Measurements from ENCODE around the gene RAB7A.

RAB7A gene

DNA sequence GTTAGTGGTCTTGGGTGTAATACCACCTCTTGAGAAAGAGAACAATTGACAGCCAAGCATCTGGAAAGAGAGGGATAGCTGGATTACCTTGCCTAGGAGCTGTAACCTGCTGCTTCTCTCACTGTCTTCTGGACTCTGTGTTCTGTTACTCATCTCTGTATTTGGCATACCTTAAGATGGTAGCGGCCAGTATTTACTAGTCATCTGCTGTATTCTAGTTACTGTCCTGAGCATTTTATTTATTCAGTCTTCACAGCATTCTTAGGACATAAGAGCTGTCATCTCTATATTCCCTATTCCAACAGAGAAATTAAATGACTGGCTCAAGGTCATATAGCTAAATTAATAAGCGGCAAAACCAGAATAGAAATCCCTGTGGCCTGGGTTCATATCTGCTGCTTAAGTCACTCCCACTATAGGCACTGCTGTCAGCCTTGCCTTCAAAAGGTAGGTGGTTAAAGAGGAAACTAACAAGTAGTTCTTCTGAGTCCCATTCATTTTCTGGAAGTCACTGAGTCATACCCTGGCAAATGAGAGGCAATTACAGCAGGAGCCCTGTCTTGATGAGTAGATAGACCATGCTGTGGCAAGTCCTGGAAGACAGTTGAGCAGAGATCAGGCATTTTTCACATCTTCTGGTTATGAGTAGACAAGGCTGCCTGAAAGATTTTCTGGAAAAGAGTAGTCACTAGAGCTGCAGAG lies 68.2 kb downstream of the RAB7A start:
- peak; percentile 63 for DNase-seq

DNA sequence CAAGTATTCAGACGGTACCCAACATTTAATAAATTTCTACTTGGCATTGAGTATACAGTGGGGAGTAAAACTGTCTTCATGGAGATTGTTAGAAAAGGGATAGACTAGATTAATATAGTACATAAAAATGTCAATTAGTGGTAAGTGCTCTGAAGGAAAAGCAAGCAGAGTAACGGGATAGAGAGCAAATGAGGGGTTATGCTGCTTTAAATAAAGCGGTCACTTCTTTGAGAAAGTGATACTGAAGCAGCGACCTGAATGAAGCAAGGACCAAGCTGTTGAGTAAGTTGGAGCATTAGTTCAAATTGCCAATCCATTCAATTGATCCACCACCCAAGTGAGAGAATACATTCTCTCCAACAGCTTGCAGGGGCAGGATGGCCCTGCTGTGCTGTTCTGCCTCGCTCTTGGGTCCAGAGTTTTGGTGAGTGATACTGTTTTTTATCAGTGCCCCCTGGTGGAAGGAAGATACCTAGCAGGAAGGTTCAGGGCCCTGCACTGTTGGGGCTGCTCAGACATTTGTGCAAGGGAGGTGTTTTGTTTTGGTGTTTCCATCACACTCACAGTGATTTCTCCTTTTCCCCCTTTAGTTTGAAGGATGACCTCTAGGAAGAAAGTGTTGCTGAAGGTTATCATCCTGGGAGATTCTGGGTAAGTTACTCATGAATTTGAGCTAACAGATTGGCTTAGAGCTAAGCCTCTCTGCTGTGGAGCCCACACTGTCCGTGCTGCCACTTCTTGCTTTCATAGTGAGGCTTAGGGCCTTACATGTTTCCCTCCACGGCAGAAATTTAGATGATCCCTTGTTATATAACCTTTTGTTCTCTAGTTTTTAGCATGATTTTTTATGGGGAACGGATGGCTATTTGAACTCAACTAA lies 69.0 kb downstream of the RAB7A start:
- DNase-seq: peak; percentile 87

DNA sequence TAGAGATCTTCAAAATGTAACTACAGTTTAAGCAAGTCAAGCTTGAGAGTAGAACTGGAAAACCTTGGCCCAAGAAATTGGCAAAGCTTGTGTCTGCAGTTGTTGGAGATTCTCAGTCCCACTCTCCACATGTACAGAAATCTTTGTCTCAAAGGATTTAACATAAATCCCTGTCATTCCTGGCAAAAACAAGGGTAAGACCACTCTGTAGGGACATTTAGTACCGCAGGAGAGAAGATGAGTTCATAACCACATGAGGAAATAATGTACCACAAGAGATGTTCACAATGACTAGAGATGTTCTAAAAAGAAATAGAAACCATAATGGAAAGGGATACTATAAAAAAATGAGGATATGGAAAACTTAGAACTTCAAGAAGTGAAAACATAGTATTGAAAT lies 73.7 kb downstream of the RAB7A start:
- DNase-seq: no peak

DNA sequence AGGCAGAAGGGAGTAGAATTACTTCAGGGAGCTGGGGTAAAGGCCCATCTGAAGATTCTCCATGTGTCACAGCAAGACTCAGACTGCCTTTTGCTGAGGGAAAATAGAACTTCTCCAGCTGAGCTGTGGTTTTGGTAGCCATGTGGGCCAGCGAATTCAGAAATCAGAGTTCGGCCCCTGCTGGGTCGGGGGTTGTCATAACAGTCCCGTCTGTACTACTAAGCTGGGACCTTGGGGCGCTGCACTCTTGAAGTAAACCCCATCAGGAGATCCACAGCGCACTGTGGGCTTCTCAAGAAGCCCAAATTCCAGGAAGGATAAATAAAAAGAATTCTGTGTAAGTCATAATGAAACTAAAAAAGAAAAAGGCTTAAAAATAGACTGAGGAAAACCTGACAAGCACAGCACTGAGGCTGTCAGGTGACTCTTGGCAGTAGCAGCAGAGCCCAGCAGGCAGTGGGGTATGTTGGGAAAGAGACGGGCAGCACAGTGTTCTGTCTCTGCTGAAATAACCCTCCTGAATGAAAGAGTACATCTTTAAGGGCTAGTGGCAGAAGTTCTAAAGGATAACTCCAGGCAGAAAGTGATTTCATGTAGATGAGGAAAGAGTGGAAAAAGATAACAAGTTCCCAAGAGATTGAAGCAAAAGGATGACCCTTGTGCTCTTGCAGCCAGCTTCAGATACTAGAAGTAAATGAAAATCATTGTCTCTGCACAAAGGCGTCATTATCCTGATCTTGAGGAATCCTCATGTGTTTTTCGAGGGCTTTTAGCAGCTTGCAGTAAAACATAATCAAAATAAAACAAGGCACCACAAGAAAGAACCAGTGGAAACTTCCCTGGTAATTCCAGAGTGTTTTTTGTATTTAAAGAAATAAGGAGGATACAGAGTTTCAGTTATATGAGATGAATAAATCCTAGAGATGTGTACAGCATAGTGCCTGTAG lies 74.5 kb downstream of the RAB7A start:
- no peak for DNase-seq

DNA sequence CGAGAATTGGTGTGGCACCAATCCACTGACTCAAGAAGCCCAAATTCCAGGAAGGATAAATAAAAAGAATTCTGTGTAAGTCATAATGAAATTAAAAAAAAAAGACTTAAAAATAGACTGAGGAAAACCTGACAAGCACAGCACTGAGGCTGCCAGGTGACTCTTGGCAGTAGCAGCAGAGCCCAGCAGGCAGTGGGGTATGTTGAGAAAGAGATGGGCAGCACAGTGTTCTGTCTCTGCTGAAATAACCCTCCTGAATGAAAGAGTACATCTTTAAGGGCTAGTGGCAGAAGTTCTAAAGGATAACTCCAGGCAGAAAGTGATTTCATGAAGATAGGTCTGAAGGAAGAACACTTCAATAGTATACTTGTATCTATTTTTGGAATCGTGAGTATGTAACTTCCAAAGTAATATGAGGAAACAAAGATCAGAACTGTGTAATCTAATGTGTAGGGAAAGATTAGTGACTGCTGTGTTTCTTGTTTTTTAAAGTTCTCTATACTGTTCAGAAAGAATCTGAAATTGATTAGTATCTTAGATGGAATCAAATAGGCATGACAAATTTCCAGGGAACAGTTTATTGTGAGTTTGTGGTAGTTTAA lies 75.9 kb downstream of the RAB7A start:
- no peak for DNase-seq

DNA sequence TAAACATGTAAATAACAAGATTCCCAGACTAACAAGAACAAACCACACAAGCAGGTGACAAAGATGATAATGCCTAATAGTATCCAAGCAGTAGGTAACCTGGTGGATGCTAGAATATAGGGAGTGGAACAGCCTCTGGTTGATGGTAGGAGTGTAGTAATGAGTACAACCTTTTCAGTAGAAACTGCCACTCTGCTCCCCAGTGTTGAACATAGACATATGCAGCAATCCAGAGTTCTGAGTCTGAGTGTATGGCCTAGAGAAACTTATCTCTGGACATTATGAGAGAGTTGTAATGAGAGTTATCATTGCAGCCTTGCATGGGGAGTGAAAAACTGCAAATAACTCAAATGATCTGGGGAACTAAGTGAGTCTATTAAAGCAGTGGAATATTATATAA lies 77.3 kb downstream of the RAB7A start:
- no peak for DNase-seq

DNA sequence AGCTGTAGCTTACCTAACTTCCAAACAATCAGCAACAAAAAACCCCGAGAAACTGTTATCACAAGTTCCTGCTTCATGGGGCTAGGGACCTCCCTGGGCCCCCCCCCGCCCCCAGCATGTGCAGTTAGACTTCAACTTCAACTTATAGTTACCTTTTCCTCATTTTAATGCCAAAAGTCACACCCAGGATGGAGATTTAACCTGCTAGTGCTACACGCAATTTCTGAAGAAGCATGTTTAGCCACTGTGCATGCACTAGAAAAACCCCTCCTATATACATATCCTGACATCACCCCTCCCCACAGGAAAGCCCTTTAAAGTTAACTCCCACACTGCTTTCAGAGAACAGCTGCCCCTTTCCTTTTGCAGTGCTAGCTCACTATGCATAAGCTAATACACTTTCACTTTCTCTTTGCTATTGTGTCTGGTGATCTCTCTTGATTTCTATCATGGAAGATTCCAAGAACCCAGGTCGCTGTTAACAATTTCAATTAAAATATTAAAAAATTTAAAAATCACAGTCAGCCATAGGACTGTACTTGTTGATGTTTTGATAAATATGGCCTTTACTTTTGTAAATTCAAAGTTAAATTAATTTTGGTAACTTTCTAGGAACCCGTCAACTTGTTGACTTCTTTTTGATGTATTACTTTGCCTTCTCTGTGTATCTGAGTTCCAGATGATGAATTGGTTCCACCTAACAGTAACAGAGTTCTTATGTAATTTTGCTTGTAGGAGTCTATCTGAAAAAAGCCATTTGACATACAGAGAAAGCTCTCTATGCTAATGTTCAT lies 78.2 kb downstream of the RAB7A start:
- peak; percentile 81 for DNase-seq

DNA sequence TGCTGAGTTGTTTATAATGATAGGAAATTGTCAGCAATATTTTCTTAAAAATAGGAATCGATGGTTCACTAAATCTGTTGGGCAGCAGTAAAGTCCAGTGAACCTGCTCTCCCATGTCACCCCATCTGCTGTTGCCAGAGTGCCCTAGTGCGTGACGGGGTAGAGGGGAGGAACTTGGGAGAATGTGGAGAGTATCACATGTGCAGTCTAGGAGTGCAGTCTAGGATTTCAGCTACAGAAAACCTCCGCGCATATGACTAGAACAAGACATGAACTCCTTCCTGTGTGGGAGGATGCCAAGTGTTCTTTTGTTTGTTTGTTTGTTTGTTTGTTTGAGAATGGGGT lies 78.8 kb downstream of the RAB7A start:
- DNase-seq: no peak

DNA sequence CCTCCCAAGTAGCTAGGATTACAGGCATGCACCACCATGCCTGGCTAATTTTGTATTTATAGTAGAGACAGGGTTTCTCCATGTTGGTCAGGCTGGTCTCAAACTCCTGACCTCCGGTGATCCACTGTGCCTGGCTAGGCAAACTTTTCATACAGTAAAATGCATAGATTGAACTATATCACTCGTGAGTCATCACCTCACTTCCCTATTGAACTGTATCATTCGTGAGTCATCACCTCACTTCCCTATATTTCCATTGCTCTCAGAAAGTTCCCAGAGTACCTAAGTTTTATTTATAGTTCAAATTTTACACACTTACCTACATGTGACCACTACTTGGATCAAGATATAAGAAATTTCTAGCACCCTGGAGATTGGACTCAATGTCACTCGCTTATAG lies 79.8 kb downstream of the RAB7A start:
- DNase-seq: peak; percentile 55

DNA sequence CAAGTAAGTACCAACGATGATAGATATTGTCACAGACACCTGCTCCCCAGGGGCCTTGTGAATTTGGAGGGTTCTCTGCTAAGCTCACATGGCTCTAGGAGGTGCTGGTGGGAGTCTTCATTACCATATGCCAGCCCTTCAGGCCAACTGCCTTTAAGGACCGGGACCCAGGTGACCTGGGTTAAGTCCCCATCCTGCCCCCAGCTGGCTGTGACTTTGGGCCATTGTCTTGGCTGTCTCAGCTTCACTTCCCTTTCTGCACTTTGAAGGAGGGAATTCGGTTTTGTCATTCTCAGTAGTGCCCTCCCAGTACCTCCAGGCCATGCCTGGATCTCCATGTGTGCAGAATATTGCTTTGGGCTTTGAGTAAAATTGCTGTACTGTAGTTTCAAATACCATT lies 80.6 kb downstream of the RAB7A start:
- DNase-seq: no peak

DNA sequence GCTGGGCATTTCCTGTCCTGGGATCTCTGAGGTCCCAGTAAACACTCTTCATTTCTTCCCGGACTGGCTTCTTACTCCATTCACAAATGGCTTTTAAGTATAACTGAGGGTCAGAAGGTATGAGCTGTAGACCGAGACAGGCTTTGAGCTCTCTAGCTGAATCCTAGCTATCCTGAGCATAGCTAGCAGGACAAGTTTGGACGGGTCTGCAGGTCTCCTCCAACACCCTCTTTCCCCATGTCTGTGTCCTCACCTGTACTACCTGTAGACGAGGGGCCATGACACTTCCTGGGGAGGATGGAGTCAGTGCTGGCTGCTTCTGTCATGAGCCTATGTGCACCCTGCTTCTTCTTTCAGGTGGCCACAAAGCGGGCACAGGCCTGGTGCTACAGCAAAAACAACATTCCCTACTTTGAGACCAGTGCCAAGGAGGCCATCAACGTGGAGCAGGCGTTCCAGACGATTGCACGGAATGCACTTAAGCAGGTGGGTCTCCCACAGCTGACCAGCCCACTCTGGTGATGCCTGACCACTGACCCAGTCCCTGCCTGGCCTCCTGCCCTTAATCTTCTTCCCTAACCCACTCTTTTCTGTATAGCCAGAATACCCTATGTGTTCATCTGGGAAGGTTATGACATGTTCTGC lies 81.3 kb downstream of the RAB7A start:
- DNase-seq: no peak

DNA sequence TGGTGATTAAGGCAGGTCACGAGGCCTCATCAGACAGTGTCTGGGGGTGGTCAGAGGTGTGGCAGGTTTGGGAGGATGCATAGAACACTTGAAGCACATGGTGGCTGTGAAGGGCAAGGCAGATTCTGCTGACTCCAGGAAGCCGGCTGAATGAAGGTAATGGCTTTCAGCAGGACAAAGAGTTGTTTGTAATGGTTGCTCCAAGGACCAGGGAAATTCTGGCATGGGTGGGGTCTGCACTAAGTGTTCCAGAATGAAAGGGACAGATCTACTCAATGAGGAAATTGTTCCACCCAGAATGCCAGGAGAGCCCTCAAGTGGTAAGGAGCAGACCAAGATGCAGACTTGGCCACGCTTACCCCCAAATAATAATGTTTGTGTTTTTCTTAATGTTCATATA lies 82.7 kb downstream of the RAB7A start:
- DNase-seq: no peak

DNA sequence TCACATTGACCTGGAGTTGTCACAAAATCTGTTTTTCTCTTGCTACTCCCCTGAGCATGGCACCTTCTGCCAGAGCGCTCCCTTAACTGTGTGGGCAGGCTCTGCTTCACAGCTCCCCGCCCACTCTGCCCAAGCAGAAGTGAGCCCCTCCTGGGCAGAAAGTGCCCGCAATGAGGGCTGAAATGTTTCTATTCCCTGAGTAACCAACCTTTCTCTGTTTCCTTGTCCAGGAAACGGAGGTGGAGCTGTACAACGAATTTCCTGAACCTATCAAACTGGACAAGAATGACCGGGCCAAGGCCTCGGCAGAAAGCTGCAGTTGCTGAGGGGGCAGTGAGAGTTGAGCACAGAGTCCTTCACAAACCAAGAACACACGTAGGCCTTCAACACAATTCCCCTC lies 87.1 kb downstream of the RAB7A start:
- DNase-seq: no peak

DNA sequence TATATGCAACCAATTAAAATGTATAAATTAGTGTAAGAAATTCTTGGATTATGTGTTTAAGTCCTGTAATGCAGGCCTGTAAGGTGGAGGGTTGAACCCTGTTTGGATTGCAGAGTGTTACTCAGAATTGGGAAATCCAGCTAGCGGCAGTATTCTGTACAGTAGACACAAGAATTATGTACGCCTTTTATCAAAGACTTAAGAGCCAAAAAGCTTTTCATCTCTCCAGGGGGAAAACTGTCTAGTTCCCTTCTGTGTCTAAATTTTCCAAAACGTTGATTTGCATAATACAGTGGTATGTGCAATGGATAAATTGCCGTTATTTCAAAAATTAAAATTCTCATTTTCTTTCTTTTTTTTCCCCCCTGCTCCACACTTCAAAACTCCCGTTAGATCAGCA lies 88.1 kb downstream of the RAB7A start:
- no peak for DNase-seq

DNA sequence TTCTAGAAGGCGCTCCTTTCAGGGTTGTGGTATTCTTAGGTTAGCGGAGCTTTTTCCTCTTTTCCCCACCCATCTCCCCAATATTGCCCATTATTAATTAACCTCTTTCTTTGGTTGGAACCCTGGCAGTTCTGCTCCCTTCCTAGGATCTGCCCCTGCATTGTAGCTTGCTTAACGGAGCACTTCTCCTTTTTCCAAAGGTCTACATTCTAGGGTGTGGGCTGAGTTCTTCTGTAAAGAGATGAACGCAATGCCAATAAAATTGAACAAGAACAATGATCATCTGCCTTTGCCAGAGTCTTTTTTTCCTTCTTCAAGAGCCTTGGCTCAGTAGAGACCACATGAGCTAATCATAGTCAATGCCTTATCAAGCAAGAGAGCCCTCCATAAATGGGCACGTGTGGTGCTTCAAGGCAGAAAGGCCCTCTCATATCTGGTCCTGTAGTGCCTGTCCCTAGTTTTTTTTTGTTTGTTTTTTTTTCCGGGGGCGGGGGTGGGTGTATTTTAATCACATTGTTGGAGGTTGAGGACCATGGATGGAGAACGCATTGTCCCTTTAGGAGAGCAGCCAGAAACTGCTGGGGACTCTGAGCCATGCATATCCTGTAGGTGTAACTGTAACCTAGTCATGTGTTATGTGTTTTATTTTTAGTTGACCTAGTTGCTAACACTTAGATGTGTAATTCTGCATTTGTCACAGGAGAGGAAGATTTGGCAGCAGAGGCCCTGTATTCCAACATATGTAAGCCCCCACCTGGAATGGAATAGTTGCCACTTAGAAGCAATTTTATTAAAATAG lies 88.7 kb downstream of the RAB7A start:
- DNase-seq: no peak

DNA sequence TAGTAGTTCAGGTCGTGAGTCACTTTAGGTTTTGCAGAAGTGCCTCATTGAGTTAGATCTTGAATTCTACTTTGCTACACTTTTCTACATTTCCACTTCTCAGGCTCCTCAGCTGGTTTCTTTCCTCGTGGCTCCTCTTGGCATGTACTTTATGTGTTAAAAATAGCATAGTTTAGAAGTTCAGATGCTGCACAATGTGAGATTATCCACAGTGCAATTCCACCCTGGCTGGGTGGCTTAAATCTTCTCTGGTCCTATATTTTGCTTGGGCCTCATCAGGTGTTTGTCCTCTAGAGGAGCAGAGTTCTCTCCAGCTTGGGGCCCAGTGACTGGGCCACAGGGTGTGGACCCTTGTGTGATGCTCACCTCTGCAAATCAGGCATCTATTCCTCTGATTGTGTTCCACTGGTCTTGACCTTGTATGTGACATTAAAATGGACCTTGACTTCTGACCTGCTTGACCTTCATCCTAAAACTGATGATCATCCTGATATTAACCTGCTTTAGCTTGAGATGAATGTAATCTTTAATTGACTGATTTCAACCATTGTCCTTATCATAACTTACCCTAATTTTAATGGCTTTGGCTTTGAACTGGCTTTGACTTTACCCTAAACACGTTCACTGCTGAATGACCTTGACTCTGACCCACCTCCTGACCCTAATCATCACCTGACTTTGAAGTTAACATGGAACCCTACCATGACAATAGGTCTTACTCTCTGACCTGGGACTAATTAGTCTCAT lies 89.5 kb downstream of the RAB7A start:
- no peak for DNase-seq

DNA sequence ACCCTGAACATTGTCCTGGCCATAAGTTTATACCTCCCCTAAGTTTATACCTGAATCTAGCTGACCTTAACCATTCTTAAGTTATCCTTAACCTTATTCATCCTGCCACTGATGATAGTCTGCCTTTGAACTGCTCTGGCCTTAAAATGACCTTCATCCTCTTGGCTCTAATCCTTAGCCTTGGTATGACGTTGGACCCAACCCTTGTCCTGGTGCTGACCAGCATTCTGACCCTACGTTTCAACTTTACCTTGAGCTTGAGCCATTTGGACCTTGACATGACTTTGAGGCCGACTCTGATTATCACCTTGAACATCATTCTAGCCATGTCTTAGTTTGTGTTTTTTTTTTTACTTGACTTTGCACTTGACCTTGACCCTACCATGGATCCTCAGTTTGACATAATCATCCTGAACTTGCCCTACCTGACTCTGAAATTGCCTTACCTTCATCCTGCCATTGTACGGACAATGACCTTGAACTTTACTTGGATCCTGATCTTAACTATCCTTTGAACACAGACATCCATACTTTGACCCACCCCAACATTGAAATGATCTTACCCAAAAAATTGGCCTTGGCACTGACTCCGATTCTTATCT lies 92.3 kb downstream of the RAB7A start:
- no peak for DNase-seq

DNA sequence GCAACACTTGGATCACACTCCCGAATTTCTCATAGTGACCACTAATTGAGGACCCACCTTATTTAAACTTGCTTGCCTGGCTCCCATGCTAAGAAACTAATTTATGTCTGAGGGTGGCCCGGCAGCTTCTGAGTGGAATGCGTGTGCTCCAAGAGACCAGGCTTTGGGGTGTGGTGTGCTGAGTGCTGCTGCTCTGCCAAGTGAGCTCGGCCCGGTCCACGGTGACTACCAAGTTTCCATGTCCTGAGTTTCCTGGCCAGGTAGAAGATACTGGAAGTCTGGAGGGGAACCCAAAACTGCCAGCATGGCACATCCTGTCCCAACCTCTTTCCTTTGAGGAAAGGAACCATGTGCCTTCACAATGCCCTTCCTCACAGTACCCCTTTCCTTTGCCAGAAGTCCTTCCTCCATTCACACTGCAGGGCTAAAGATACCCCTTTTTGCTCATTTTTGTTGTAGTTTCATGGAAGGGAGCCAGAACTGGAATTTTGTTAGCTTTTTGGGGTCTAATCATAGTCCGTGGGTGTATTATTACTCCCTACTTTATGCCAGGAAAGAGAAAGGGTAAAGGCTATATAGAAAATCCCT lies 94.4 kb downstream of the RAB7A start:
- no peak for DNase-seq

DNA sequence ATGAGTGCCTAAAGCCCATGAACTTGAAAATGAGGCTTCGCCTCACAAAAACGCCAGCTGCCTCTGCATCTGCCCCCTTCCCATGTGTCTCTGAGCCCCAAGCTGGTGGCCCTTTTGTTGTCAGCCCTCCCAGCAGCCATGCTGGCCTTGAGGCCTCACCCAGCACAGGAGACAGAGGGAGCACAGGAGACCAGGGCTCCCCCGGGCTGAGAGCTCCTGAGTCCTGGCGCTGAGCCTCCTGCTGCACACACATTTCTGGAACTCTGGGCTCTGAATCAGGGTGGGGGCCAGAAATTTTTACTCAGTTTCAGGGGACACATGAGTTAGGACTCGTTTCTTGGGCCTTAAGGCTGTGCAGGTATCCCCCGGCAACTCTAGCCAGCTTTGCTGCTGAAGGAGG lies 97.0 kb downstream of the RAB7A start:
- no peak for DNase-seq

Measured in hematopoietic multipotent progenitor cell treated with erythropoietin and hydrocortisone succinate and interleukin-3 and kit ligand, for 4 days (in vitro differentiated cells).